IPS DF 4.7 (cell line): ENCODE measurements around the gene HSD11B2.

Experiments used
- DNase-seq: peaks from one replicate; pipeline ENCODE4 v3.0.0-alpha.2; 2013; ENCODE audit warnings: low spot score; ENCODE audit errors: extremely low read depth

HSD11B2 gene

DNA sequence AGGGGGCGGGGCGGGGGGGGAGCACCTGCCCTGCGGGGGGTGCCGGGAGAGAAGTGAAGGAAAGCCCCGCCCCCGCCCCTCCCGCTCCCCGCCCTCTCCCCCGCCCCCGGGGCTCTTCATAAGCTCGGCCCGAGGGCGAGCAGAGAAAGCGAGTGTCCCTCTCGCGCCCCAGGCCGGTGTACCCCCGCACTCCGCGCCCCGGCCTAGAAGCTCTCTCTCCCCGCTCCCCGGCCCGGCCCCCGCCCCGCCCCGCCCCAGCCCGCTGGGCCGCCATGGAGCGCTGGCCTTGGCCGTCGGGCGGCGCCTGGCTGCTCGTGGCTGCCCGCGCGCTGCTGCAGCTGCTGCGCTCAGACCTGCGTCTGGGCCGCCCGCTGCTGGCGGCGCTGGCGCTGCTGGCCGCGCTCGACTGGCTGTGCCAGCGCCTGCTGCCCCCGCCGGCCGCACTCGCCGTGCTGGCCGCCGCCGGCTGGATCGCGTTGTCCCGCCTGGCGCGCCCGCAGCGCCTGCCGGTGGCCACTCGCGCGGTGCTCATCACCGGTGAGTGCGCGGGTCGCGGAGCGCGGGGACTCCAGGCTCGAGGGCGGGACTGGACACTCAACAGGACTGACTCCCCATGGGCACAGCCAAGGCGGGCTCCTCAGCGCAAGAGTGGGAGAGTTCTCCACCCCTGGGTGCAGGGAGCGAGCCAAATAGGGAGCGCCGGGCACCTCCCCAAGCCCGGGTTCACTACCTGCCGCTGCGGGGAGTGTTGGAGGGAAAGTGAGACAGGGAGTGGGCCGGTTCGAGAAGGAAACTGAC lies at the start of gene HSD11B2:
HSD11B2 (plus strand) TSS at position 145 of the 798 bp plus-strand sequence; CDS start at position 273, 128 bp downstream.
- no peak for DNase-seq

DNA sequence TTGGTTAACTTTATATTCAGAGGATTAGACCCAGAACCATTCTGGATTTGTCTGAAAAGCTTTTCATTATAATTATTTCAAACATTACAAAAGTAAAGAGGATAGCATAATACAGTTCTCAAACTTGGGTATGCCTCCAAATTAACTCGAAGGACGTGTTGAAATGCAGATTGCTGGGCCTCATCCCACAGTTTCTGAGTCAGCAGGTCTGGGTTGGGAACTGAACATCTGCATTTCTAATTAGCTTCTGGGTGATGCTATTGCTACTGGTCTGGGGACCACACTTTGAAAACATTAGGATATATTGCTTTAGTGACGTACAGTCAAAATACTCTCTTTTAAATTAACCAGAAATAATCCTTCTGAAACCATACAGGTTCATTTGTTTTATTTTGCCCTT lies 47.6 kb upstream of the HSD11B2 start:
- DNase-seq = no peak

DNA sequence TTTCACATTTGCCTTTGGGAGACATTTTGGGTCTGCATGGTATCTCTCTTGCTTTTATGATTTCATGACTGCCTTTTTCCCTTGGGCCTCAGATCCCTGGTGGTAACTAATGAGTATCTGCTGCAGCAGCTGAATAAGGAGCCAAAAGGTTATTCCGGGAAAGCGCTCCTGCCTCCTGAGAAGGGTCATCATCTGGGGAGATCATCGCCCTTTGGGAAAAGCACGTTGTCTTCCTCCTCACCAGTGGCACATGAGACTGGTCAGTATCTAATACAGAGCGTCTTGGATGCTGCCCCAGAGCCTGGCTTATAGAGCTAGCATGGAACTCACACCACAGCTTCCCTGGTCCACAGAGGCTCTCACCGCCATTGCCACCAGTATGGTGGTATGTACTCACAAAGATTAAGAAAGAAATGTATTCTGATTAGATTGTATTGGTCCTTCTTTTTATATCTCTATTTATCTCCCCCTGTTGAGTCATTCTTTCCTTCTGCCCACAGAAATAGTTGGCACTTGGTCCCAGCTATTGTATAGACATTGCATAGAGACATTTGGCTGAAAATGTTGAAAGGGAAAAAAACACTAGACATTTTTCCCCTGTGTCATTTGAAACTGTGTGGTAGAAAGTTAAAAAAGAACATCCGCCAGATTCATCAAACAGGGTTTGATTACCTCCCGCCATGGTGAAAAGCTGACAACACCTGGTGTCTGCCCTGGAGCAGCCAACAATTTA lies 46.0 kb upstream of the HSD11B2 start:
- DNase-seq = no peak

DNA sequence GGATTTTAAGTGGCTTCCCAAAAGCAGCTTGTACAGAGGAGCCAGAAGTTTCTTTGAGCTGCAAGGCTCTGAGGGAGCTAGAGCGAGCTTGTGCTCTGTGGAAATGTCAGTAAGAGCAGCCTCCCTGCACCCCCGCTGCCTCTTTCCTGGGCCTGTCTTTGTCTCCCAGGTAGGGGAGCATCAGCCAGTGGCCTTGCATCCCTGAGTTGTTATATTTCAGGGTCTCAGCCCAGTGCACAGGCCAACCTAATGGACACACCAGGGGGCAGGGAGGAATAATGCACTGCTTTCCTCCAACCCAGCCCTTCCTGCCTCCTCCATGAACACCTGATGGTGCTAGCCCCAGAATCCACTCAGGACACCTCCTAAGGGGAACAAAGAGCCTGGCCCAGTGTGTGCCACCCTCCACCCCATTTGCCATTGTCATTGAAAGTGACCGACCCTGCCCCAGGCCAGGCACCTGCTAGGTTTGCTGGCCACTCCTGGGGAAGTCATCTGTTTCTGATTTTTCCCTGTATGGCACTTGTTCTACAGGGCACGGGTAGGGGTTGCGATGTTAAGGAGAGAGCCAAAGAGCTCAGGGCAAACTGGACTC lies 44.0 kb upstream of the HSD11B2 start:
- DNase-seq = no peak

DNA sequence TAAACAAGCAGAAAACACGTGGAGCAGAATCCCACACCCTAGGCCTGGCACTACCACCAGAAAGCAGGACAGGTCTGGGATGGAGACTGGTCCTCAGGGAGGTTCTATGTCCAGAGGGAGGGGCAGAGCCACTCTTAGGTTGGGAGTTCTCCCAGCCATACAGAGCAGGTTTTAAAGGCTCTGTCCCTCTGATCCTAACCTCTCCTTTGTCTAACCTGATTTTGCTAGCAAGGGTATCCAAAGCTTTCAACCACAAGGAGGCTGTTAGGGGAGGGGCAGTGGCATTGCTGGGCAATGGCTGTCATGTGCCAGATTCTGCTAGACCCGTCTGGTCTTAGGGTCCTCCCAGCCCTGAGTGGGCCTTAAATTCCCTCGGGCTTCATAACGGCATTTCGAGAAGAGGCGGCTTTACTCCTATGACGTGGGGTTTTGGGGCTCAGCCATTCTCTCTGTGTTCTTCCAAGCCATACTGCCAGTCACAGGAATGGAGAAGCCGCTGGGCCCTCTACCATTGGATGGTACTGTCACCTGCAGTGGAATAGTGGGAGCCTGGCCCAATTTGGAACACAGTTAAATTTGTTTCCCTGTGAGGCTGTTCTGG lies 43.3 kb upstream of the HSD11B2 start:
- DNase-seq = no peak

DNA sequence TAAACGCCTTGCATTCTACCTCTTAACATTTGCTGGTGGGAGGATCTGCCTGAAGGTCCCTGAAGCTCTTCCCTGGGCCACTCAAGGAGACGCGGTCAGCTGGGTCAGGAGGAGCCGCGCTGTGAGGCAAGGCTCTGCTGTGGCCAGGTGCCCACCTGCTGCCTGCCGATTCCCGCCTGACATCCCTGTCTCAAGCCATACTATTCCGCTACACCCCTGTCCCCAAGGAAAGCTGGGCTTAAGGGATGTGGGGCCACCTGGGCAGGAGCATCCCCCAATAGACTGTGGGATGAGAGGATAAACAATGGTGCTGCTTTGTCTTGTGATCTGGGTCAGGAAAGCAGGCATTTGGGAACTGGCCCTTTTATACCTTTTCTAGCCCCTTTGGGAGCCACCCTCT lies 42.7 kb upstream of the HSD11B2 start:
- no peak for DNase-seq

DNA sequence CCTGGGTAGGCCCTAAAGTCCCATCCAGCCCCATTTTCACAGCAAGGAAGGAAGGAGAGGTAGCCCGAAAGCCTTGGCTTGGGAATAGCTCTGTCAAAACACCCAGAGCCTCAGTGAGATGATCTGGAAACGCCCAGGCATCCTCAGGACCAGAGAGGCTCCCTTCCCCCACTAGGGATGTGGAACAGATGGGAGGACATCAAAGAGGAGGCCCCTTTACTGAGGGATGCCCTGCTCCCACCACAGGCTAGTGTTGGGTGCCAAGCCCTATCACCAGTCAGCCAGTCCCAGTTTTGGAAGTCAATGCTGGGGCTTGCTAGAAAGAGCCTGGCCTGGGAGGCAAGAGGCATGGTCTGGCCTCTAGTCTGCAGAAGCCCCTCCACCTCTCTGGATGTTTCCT lies 42.3 kb upstream of the HSD11B2 start:
- DNase-seq = no peak

DNA sequence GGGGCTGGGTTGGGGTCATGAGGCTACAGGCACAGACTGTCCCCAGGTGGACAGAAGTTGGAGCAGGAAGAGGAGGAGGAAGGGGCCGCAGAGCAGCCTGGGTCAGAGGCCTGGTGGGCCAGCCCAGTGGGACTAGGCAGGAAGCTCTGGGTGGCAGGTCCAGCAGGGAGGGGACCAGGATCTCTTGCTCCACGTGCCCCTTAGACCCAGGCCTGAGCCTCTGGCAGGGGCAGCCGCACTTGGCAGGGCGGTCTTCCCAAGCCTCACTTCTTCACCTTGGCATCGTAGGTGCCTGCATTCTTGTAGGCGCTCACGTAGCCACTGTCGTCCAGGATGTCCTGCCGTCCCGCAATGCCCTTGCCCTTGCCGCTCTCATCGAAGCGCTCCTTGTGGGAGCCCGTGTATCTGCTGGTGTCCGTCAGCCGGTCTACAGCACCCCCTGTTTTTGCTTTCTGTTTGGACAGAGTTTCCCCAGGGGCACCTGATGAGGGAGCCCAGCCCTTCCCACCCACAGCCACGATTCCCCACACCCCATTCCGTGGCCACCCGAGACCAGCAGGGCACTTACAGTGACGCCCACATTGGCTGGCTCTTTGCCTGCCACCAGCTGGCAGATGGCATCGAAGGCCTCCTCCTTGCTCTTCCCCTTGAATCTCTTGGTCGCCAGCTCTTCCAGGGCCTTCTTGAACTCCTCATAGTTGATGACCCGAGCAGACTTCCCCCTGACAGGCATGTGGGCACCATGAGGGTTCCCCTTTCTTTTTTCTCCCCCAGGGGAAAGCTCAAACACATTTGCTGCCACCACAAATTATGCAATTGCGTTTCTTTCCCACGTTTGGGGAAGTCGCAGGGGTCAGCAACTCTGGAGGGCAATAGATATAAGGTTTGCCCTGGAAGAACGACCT lies 40.8 kb upstream of the HSD11B2 start:
- no peak for DNase-seq

DNA sequence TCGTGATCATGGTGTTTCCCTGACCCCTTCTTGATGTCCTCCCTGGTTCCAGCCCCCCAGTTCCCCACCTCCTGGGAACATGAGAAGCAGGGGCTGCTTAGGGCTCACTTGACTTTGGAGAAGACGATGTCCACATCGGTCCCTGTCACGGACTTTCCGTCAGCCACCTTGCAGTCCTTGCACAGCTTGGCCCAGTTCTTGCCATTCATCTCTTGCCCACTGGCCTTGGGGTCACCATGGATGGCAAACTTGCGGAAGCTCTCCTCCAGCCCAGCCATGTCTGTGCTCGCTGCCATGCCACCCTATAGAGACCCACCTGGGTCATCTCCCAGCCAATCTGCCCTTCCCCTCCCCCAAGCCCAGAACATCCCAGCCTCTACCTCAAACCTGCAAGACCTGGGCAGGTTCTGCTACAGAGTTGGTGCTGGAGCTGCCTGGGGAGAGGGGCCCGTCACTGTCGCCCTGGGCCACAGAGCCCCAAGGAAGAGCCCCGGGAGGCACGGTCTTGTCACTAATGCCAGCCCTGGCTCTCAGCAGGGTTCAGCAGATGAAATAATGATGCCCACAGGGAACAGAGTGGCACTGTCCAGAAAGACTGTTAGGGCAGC lies 40.0 kb upstream of the HSD11B2 start:
- no peak for DNase-seq

DNA sequence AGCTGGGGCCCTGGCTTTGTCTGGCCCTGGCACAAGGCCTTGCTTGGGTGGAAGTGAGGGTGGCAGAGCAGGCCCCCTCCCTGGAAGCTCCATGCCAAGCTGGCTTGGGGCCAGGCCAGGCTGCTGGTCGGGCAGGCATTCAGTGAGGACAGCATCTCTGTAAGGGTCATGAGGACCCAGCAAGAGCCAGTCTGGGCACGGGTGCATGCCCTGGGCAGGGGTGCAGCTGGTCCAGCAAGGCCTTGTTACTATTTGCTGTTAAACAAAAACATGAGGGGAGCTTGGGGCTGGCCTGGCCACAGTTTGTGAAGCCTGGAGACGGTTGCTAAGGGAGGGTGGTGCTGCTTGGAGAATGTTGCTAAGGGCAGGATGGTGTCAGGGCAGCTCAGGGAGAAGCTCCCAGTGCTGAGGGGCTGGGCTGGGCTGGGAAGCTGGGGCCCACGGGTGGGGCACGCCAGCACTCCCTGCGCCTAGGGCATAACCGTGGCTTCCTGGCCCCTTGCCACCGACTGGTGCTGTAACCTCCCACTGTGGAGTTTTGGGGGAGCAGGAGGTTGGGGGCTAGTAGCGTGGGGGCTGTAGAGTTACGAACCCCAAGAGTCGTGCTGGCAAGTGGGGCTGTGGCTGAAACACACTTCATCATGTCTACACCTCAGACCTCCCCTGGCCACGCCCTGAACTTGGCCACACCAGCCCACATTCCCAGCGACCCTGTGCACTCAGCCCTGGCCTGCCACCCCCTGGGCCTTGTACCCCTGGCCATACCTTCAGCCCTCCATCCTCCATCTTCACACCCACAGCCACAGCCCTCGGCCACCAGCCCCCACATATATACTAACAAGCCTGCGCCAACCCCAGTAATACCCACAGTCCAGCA lies 39.3 kb upstream of the HSD11B2 start:
- no peak for DNase-seq

DNA sequence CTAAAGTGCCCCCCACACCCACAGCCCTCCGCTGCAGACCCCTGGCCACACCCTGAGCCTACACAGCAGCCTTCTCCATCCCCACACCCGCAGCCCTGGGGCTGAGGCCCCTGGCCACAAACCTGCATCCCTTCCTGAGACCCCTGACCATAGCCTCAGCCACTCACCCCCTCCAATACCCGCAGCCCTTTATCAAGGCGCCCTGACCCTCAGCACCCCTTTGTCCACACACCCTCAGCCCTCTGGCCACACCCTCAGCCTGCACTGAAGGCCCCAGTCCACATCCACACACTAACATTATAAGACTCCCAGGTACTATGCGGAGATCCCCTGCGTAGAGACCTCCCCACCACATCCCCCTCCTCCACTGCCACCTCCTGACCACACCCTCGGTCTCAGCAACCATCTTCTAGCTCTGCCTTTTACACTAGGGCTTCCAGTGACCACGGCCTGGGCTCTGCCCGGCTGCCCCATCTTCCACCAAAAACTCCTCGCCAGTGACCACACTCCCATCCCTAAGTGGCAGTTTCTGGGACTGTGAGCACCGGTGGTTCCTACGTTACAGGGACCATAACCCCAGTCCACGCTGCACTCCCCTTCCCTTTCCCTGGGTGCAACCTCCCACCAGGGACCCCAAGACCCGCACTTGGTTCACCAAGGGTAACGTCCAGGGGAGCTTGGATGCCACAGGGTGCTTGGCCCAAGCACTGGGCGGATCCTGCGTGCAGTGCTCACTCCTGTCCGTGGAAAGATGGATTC lies 38.4 kb upstream of the HSD11B2 start:
- no peak for DNase-seq

DNA sequence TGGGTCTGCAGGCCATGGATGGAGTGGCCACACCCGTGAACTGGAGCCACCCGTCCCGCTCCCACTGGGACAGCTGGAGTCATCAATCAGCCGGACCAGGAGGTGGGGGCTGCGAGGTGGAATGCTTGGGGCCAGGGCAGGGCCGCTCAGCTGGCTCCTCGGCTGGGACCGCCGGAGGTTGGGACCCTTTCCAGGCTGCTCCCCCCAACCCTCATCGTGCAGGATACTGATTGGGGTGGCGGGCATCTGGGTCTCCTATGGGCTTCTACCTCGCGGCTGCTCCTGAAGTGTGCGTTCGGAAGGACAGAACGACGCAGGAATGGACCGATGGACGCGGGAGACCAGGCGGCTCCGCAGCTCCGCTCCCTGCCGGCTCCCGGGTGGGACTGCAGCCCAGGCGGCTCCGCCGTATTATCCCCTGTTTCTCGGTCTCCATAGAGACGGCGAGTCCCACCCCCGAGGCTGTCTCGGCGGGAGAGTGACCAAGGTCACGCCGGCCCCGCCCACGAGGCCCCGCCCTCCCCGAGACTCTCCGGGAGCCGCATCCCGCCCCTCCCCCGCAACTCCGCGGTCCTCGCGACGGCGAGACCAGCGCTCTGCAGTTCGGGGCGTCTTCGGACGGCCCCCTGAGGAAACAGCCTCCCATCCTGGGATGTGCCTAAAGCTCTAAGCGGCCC lies 37.7 kb upstream of the HSD11B2 start, which contains the start of gene TPPP3:
TPPP3 (minus strand) TSS at position 388 of the 677 bp plus-strand sequence. CDS start 2,387 bp downstream, outside the sequence.
- DNase-seq = no peak

DNA sequence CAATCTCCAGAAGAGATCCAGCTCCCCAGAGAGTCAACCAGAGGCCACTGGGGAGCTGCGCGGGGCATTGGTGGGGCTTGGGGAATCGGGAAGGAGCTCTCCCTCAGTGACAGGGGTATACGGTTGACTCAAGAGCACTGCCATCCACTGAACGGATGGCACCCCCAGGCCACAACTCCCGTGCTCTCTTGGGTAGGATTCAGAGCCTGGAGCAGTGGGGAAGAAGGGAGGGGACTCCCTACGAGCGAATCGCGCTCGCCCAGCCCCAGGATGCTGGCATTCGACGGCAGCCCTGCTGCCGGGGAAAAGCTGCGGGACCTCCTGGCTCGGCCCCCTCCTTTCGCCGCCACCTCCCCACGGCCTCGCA lies 37.1 kb upstream of the HSD11B2 start:
- no peak for DNase-seq

DNA sequence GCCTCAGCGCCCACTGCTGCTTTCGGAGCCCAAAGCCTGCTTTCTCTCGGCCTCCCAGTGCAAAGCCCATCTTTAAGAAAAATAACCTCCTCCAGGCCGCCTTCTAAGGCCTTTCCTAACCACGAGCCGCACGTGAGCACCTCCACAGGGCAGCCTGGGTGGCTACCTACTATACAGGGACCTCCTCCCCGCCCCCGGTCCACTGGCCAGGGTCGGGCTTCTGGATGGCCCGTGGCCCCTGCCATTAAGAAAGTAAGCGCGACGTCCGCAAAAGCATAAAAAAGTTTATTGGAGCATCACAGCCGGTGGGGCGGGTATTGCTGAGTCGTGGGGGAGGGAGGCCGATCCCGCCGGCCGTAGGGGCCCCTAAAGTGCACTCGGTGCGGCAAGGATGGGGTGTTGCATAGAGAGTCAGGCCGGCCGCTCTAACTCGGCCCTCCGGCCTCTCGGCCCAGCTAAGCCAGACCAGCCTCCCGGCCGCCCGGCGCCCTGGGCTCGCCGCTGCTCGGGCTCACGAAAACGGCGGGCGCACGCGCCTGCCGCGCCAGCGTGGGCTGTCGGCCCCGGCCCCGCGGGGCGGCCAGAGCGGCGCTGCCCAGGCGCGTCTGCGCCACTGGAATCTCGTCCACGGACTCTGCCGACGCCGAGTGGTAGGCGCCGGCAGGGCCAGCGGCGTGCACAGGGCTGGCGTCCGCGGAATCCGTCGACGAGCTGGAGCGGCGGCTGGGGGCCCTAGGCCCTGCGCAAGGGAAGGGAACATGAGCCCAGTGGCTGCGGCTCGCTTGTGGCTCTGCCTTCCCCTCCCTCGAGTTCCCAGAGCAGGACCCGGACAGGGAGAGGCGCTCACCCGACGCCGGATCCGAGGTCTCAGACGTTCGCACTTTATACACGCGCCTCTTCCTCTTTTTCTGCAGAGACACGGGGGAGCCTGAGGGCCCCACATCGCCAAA lies 36.5 kb upstream of the HSD11B2 start:
- DNase-seq = no peak

DNA sequence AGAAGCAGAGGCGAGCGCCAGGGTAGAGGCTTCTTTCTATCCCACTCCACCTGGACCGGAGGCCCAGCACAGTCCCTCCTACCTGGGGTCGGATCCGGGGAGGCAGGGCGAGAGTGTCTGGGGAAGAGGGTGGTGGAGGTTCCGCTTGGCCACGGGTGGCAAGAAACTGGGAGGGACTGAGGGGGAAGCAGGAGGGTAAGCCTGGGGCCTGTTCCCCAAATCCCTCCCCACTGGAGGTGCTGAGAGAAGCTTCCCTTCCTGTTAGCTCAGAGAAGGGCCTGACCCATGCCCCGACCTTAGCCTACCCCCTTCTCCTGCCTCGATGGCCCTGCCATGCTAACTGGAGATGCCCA lies 35.8 kb upstream of the HSD11B2 start:
- DNase-seq = no peak

DNA sequence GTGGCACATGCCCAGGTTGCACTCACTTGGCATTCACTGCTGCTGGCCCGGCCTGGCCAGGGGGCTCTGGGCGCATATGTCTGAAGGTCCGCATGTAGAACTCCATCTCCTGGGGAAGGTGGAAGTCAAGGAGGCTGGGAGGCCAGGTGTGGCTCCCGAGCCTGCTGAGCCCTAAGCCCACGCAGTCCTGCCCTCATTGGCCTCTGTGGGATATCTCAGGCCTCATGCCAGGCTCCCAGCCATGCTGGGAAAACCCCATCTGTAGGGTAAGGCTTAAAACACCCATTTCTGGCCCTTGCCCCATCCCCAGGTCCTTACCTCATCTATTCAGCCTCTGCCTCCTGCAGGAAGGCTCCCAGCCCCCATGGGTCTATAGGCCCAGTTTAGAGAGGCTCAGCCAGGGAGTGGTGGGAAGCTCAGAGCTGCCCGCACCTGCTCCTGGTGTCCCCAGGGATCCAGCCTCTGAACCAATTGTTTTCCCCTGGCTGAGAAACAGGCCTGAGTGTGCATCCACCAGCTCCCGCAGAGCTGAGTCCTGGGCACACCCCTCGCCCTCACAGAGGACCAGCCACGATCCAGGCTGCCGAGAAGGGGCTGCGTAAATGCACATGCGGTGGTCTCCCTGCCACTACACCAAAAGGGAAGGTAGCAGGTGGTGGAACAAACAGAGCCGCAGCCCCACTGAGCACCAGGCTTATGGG lies 35.3 kb upstream of the HSD11B2 start:
- no peak for DNase-seq
